HG03060 (cell line): ENCODE data around the gene AP2M1.

Experiments
- ATAC-seq: cut with Tn5 transposase; IDR thresholded peaks from one replicate; pipeline ENCODE4 v1.9.1; 2021; ENCODE audit warnings: low read depth, moderate number of reproducible peaks; ENCODE audit not compliant: unreplicated experiment

The AP2M1 gene

DNA sequence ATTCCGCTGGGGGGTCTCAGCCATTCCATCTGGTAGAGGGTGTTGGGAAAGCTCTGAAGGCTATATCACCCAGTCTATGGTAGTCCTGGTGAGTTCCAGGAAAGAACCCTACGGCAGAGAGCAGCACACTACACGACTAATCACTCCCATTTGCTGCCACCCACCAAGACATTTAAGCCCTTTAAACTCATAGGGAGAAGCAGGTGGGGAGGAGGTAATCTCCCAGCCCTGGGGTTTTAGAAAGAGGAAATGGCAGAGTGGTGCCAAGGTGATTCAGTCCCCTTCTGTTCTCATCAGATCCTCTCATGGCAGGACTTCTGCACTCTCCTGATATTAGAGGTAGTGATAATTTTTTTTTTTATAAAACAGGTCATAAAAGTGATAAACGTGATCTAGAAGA is 44.2 kb downstream of the AP2M1 start:
- ATAC-seq = no peak

DNA sequence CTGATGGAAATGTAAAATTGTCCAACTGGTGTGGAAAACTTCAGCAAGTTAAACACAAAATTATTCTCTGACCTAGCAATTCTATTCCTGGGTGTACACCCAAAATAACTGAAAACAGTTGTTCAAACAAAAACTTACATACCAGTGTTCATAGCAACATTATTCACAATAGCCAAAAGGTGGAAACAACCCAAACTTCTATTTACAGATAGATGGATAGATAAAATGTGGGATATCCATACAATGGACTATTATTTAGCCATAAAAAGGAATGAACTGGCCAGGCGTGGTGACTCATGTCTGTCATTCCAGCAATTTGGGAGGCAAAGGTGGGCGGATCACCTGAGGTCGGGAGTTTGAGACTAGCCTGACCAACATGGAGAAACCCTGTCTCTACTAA is 47.9 kb downstream of the AP2M1 start:
- no peak for ATAC-seq

DNA sequence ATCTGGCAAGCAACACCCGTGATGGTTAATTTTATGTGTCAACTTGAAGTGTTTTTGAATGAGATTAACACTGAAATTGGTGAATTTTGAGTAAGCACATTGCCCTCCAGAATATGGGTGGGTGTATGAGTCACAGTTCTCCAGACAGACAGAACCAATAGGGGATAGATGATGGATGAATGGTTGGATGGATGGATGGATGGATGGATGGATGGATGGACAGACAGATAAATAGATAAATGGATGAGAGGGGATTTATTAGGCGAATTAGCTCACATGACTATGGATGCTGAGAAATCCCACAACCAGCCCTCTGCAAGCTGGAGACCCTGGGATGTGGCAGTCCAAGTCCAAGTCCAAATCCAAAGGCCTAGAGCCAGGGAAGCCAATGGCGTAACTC is 49.3 kb downstream of the AP2M1 start:
- no peak for ATAC-seq

GRCh38 chr3:184227481-184227935 is 52.9 kb downstream of the AP2M1 start:
- ATAC-seq = no peak

DNA sequence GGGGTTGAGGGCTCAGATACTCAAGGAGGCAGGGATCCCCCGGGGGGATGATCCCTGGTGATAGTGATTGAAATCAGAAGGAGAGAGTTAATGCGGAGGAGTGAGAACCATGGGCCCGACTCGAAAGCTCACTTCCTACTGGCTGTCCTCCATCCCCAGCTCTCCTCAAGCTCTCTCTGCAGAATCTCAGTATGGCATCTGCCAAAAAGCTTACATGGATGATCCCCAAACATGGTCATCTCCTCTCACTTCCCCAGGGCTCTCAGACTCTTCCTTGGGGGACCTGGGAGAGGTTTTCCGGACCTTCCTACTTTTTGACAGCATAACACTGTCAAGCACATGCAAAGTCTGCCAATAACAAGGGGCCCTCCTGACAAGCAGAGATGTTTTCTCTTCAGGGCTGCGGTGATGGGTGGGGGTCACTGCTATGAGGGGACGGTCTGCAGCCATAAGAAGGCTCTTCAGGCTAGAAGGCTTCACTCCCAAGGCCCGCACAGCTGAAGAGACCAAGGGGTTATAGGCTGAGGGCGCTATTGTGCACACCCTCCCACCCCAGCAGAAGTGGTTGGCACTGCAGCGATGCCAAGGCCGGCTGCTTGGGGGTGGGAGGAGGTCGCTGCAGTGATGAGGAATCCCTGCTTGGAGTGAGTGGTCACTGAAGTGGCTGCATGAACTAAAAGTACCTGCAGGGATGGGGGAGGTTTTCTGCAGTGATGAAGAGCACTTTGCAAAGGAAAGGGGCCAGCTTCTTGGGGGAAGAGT is 53.9 kb downstream of the AP2M1 start:
- ATAC-seq = no peak

GRCh38 chr3:184229394-184230080 is 54.9 kb downstream of the AP2M1 start, which contains the start of gene VWA5B2:
TSS of gene VWA5B2 (plus strand) at chr3:184229585. CDS start at chr3:184230529, 944 bp downstream.
- no peak for ATAC-seq

DNA sequence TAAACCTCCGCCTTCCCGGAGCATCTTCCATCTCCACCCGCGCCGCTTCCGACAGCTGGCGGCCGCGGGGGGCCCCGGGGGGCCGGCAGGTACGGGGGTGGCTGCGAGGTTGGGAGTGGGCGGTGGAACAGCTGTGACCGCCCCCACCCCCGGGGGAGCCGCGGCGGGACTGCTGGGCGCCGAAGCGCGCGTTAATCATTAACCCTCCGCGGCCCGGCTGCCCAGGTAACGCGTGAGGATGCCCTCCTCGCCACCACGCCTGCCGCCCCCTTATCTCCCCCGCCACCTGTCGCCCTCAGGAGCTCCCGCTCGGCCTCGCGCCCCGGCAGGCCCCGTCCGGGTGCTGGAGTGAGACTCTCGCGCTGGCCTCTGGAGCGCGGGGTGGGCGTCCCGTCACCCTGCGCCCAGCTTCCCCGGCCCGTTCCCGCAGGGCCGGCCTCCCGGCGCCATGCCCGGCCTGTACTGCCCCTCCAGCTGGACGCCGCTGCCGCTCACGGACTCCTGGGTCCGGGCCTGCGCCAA is 55.5 kb downstream of the AP2M1 start:
- no peak for ATAC-seq

DNA sequence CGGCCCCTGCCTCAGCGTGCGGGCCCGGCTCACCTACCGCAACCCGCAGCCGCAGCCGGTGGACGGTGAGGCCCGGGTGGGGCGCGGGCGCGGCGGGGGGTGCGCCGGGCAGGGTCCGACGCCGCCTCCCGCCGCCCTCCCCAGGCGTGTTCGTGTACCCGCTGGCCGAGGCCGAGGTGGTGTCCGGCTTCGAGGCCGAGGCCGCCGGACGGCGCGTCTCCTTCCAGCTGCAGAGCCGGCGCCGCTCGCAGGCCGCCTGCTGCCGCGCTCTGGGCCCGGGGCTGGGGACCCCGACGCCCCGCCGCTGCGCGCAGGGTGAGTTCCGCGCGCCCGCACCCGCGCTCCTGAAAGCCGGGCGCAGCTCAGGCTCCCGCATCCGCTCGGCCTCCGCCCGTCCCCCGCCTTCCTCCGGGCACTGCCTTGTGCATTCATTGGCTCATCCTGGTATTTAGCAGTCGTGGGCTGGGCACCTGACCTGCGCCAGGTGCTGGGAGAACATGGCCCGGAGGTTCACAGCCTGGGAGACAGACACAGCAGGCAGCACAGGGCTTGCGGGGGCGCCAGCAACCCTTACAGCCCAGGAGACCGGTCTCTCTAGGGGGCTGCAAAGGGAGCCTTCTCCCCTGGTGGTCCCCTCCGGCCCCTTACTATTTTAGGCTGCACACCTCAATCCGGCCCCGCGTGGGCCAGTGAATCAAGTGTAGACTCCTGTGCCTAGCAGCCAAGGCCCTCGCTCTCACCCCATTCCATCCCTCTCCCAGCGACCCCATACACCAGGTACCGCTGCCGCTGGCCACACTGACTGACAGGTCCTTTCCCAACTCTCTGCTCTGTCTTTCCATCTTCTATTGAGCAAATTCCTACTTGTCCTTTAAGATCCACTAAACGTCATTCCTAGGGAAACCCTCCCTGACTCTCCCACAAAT is 56.2 kb downstream of the AP2M1 start:
- no peak for ATAC-seq

DNA sequence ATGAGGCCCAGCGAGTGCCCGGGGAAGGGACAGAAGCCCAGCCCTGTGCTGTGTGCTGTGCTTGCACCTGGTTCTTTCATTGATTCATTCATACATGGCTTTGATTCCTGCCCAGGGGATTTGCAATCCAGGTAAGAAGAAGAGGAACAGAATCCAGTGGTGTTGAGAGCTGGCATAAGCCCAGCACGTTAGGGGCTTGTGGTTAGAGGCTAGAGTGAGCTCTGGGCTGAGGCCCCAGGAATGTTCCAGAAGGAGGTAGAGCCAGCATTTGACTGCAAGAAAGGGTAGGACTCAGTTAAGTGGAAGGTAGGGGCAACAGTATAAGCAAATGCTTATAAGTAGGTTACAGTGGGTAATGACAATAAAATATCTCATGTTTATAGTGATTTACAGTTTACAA is 57.0 kb downstream of the AP2M1 start:
- no peak for ATAC-seq

- no peak for ATAC-seq
Observed at GRCh38 chr3:184233127-184233843, 58.6 kb downstream of the AP2M1 start.
